Loucy (cell line): ENCODE data around the gene SRRD.
A peak's percentile ranks its signal among the peaks of the same experiment; 100 is the strongest.

Experiments
- H2AFZ ChIP-seq: fragments of 200-600 bp; sonication (generic); 2 replicates; pipeline ENCODE4 v1.6.0; 2016; ENCODE audit warnings: antibody characterized with exemption, mild to moderate bottlenecking, low read length, moderate library complexity
- H3F3A ChIP-seq: fragments of 200-600 bp; 2 replicates; pipeline ENCODE4 v1.6.0; 2016; ENCODE audit warnings: antibody characterized with exemption, low read depth, mild to moderate bottlenecking
- H3K27me3 ChIP-seq: fragments of 200-600 bp; sonication (generic); 2 replicates; pipeline ENCODE4 v1.6.1; 2014; ENCODE audit warnings: low read length, mild to moderate bottlenecking; ENCODE audit not compliant: insufficient read depth, poor library complexity, severe bottlenecking
- H3K36me3 ChIP-seq: fragments of 200-600 bp; sonication (generic); 2 replicates; pipeline ENCODE4 v1.6.1; 2016; ENCODE audit warnings: low read length; ENCODE audit not compliant: insufficient read depth
- H3K4me1 ChIP-seq: fragments of 200-600 bp; sonication (generic); 2 replicates; pipeline ENCODE4 v1.5.1; 2014; ENCODE audit warnings: low read length, mild to moderate bottlenecking; ENCODE audit not compliant: insufficient read depth, poor library complexity, severe bottlenecking
- H3K4me2 ChIP-seq: fragments of 200-600 bp; sonication (generic); 2 replicates; pipeline ENCODE4 v1.6.0; 2014; ENCODE audit warnings: antibody characterized with exemption, low read length, low read depth, mild to moderate bottlenecking; ENCODE audit not compliant: poor library complexity, severe bottlenecking
- H3K4me3 ChIP-seq: fragments of 200-600 bp; sonication (generic); 2 replicates; pipeline ENCODE4 v1.5.1; 2014; ENCODE audit warnings: low read length, mild to moderate bottlenecking, mixed read lengths; ENCODE audit not compliant: poor library complexity, severe bottlenecking
- H3K79me2 ChIP-seq: fragments of 200-600 bp; sonication (generic); 2 replicates; pipeline ENCODE4 v1.6.1; 2014; ENCODE audit warnings: low read length; ENCODE audit not compliant: insufficient read depth
- H3K9ac ChIP-seq: fragments of 200-600 bp; sonication (generic); 2 replicates; pipeline ENCODE4 v1.6.0; 2014; ENCODE audit warnings: mild to moderate bottlenecking, low read depth, low read length, moderate library complexity; ENCODE audit not compliant: poor library complexity, severe bottlenecking
- H3K9me2 ChIP-seq: fragments of 200-600 bp; sonication (generic); replicated peaks from 2 replicates; pipeline ENCODE4 v1.6.1; 2016; ENCODE audit warnings: low read depth, low read length, mixed read lengths
- H3K9me3 ChIP-seq: fragments of 200-600 bp; sonication (generic); 2 replicates; pipeline ENCODE4 v1.6.1; 2014; ENCODE audit warnings: mild to moderate bottlenecking, antibody characterized with exemption, low read length, low read depth; ENCODE audit not compliant: insufficient read depth
- H4K20me1 ChIP-seq: fragments of 200-600 bp; sonication (generic); 2 replicates; pipeline ENCODE4 v1.6.0; 2014; ENCODE audit warnings: antibody characterized with exemption, low read length, mild to moderate bottlenecking; ENCODE audit not compliant: insufficient read depth, poor library complexity, severe bottlenecking
- CTCF ChIP-seq: fragments of 200-600 bp; sonication (generic); conservative IDR thresholded peaks from 2 replicates; pipeline ENCODE4 v1.5.1; 2014; ENCODE audit warnings: mild to moderate bottlenecking, antibody characterized with exemption, low read length
- EZH2phosphoT487 ChIP-seq: fragments of 200-600 bp; IDR thresholded peaks from 2 replicates; pipeline ENCODE4 v1.6.1; 2018; ENCODE audit warnings: antibody characterized with exemption, mild to moderate bottlenecking, moderate library complexity, borderline replicate concordance

SRRD gene

GRCh38 chr22:26479792-26480610 is 3.7 kb upstream of the SRRD start:
- H2AFZ ChIP-seq: peak overlapping the region; percentile 49
- no peak for TF ChIP-seq EZH2phosphoT487
- no peak for TF ChIP-seq CTCF
- H3K4me3 ChIP-seq: peak overlapping the region; percentile 97
- H3K79me2 ChIP-seq: peaks cover 93% of the 10 kb centered on the region
- H3K36me3 ChIP-seq: no peaks in the 10 kb centered on the region
- peaks cover 67% of the 10 kb centered on the region for H3K4me1 ChIP-seq
- H3K27me3 ChIP-seq: no peaks in the 10 kb centered on the region
- H3K9me2 ChIP-seq: no peaks in the 10 kb centered on the region
- no peaks in the 10 kb centered on the region for H3F3A ChIP-seq
- H4K20me1 ChIP-seq: no peaks in the 10 kb centered on the region
- peak overlapping the region; percentile 96 for H3K9ac ChIP-seq
- H3K4me2 ChIP-seq: peak overlapping the region; percentile 82
- no peaks in the 10 kb centered on the region for H3K9me3 ChIP-seq

- H3F3A ChIP-seq: no peaks in the 10 kb centered on the region
- TF ChIP-seq EZH2phosphoT487 (no peak), CTCF (no peak)
- H4K20me1 ChIP-seq: no peaks in the 10 kb centered on the region
- peaks cover 71% of the 10 kb centered on the region for H3K4me1 ChIP-seq
- H3K4me3 ChIP-seq: peak overlapping the region; percentile 97
- no peaks in the 10 kb centered on the region for H3K9me2 ChIP-seq
- H3K27me3 ChIP-seq: no peaks in the 10 kb centered on the region
- H3K9me3 ChIP-seq: no peaks in the 10 kb centered on the region
- H2AFZ ChIP-seq: no peak overlapping the region
- peaks cover 96% of the 10 kb centered on the region for H3K79me2 ChIP-seq
- peak overlapping the region; percentile 82 for H3K4me2 ChIP-seq
- H3K36me3 ChIP-seq: no peaks in the 10 kb centered on the region
- peak overlapping the region; percentile 96 for H3K9ac ChIP-seq
These were observed 3.1 kb upstream of the SRRD start for GRCh38 chr22:26480611-26480932.

- Histone ChIP-seq H4K20me1 (no peaks in the 10 kb centered on the region), H2AFZ (no peak overlapping the region), H3K9me2 (no peaks in the 10 kb centered on the region), H3K27me3 (no peaks in the 10 kb centered on the region), H3K4me2 (peak overlapping the region; percentile 82), H3K4me3 (peak overlapping the region; percentile 97), H3K79me2 (peaks cover 96% of the 10 kb centered on the region), H3K9ac (peak overlapping the region; percentile 96), H3K9me3 (no peaks in the 10 kb centered on the region), H3K36me3 (no peaks in the 10 kb centered on the region), H3F3A (no peaks in the 10 kb centered on the region), H3K4me1 (peaks cover 77% of the 10 kb centered on the region)
- TF ChIP-seq EZH2phosphoT487 (no peak), CTCF (no peak)
These were observed 2.5 kb upstream of the SRRD start for GRCh38 chr22:26481112-26481693.
